Measurements from ENCODE around the gene SKI. TPM values are rescaled to one million over a fixed set of nuclear protein-coding genes. Genes with fewer than 3 reads are reported as not detected.

Gene SKI
- total and polyA plus RNA-seq, 8 donors, result 55.8 to 89.0 (median 73.9) TPM

- peak overlapping the region; percentile 91 to 95 for H3K27ac ChIP-seq
- peaks cover 35 to 51% of the 10 kb centered on the region in 2 donors for H3K4me1 ChIP-seq
- DNase-seq (peak; percentile 93 to 99 (median 95)), ATAC-seq (peak; percentile 87)
- intact Hi-C loops (cut with DNase I), result loop anchor here in 1 of 2 donors (10.0 kb wide), 1 partner anchor 195 kb away; no protein-coding TSS in a partner anchor
- TF ChIP-seq CTCF (IDR thresholded peaks at IDR 0.05), result no peak
- peak overlapping the region; percentile 46 to 57 for H3K4me3 ChIP-seq
- no peaks in the 10 kb centered on the region for H3K27me3 ChIP-seq
- H3K36me3 ChIP-seq, result peaks cover 0 to 18% of the 10 kb centered on the region in 2 donors
- no peaks in the 10 kb centered on the region for H3K9me3 ChIP-seq
These were observed 38.4 kb upstream of the SKI start for GRCh38 chr1:2189459-2190425.

DNA sequence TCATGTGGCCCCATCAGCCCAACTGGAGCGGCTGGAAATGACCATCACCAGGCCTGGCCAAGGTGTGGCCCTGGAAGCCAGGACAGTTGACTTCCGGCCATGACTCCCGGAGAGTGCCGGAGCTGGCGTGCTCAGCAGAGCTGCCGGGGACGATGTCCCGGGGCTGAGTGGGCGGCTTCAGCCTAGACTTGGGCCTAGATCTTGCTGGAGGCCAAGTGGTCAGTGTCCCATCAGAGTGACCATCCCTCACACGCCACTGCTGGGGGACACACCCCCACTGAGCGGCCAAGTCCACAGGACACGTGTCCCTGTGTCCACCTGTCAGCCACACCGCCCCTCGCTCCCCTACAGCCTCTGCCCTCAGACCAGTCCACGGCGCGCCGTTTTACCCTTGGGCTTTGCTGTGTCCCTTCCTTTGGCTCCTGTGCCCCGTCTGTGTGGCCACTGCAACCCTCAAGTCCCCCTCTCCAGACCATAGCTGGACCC lies 37.6 kb upstream of the SKI start:
- Histone ChIP-seq H3K4me3 (peak overlapping the region; percentile 46 to 57), H3K4me1 (peaks cover 35 to 59% of the 10 kb centered on the region in 2 donors), H3K27me3 (no peaks in the 10 kb centered on the region), H3K27ac (peak overlapping the region; percentile 91 to 95), H3K36me3 (peaks cover 0 to 11% of the 10 kb centered on the region in 2 donors), H3K9me3 (no peaks in the 10 kb centered on the region)
- intact Hi-C loops (cut with DNase I), result loop anchor here in 1 of 2 donors (10.0 kb wide), 1 partner anchor 194 kb away; no protein-coding TSS in a partner anchor
- DNase-seq (no peak), ATAC-seq (no peak)
- no peak for TF ChIP-seq CTCF (IDR thresholded peaks at IDR 0.05)

GRCh38 chr1:2192031-2192995 lies 35.8 kb upstream of the SKI start:
- intact Hi-C loops (cut with DNase I), result loop anchor here in 1 of 2 donors (10.0 kb wide), 1 partner anchor 192 kb away; no protein-coding TSS in a partner anchor
- peaks cover 35 to 60% of the 10 kb centered on the region in 2 donors for H3K4me1 ChIP-seq
- no peaks in the 10 kb centered on the region for H3K9me3 ChIP-seq
- peak; percentile 6 for ATAC-seq
- H3K27ac ChIP-seq, result peak overlapping the region; percentile 40 to 91
- peak in 3 of 4 donors; percentile 70 to 87 (median 76) for DNase-seq
- H3K4me3 ChIP-seq, result no peak overlapping the region
- no peak for TF ChIP-seq CTCF (IDR thresholded peaks at IDR 0.05)
- no peaks in the 10 kb centered on the region for H3K27me3 ChIP-seq
- H3K36me3 ChIP-seq, result no peaks in the 10 kb centered on the region

- DNase-seq, result no peak
- Histone ChIP-seq H3K4me3 (peak overlapping the region; percentile 47 to 70), H3K9me3 (no peaks in the 10 kb centered on the region), H3K36me3 (no peaks in the 10 kb centered on the region), H3K4me1 (peaks cover 35 to 63% of the 10 kb centered on the region in 2 donors), H3K27me3 (no peaks in the 10 kb centered on the region), H3K27ac (peak overlapping the region; percentile 91 to 94)
- TF ChIP-seq CTCF (IDR thresholded peaks at IDR 0.05), result no peak
- intact Hi-C loops (cut with DNase I), result loop anchor here (2.0 to 10.0 kb wide), 2 partner anchors 189 to 191 kb away; no protein-coding TSS in a partner anchor
- no peak for ATAC-seq
These were observed 34.4 kb upstream of the SKI start for GRCh38 chr1:2193514-2194281.
